ENCODE results near the gene PHF21A.

Gene PHF21A

GRCh38 chr11:45927684-45928413, 193.4 kb downstream of the PHF21A start:
- no peak for TF ChIP-seq GATA3 (IDR thresholded peaks at IDR 0.05; ENCODE audit: low read depth, low read length)
- no peak for TF ChIP-seq GATA2 (IDR thresholded peaks at IDR 0.05; ENCODE audit: low read depth, low read length)

- TF ChIP-seq GATA3 (IDR thresholded peaks at IDR 0.05; ENCODE audit: low read depth, low read length) (no peak), GATA2 (IDR thresholded peaks at IDR 0.05; ENCODE audit: low read depth, low read length) (no peak)
These were observed 193.9 kb downstream of the PHF21A start for GRCh38 chr11:45927332-45927683.

GRCh38 chr11:45926536-45927331, 194.5 kb downstream of the PHF21A start:
- TF ChIP-seq GATA3 (IDR thresholded peaks at IDR 0.05; ENCODE audit: low read depth, low read length) = no peak
- TF ChIP-seq GATA2 (IDR thresholded peaks at IDR 0.05; ENCODE audit: low read depth, low read length) = no peak

- no peak for TF ChIP-seq GATA3 (IDR thresholded peaks at IDR 0.05; ENCODE audit: low read depth, low read length)
- no peak for TF ChIP-seq GATA2 (IDR thresholded peaks at IDR 0.05; ENCODE audit: low read depth, low read length)
These were observed 195.3 kb downstream of the PHF21A start for GRCh38 chr11:45926001-45926401.

- TF ChIP-seq GATA3 (IDR thresholded peaks at IDR 0.05; ENCODE audit: low read depth, low read length) (no peak), GATA2 (IDR thresholded peaks at IDR 0.05; ENCODE audit: low read depth, low read length) (no peak)
These were observed 195.7 kb downstream of the PHF21A start for GRCh38 chr11:45925550-45925949.

- no peak for TF ChIP-seq GATA3 (IDR thresholded peaks at IDR 0.05; ENCODE audit: low read depth, low read length)
These were observed 196.3 kb downstream of the PHF21A start for GRCh38 chr11:45924927-45925326.

GRCh38 chr11:45924036-45924915, 197.0 kb downstream of the PHF21A start:
- TF ChIP-seq GATA3 (IDR thresholded peaks at IDR 0.05; ENCODE audit: low read depth, low read length) (no peak), GATA2 (IDR thresholded peaks at IDR 0.05; ENCODE audit: low read depth, low read length) (no peak)

GRCh38 chr11:45922425-45923082, 198.7 kb downstream of the PHF21A start, which contains the start of gene LARGE2:
LARGE2 (plus strand) TSS chr11:45922656; CDS start chr11:45922883, 227 bp downstream.
- TF ChIP-seq GATA2 (IDR thresholded peaks at IDR 0.05; ENCODE audit: low read depth, low read length) = no peak
- no peak for TF ChIP-seq GATA3 (IDR thresholded peaks at IDR 0.05; ENCODE audit: low read depth, low read length)

- TF ChIP-seq GATA3 (IDR thresholded peaks at IDR 0.05; ENCODE audit: low read depth, low read length) (no peak), GATA2 (IDR thresholded peaks at IDR 0.05; ENCODE audit: low read depth, low read length) (no peak)
These were observed 199.5 kb downstream of the PHF21A start for GRCh38 chr11:45921561-45922424.

GRCh38 chr11:45920531-45921477, 200.4 kb downstream of the PHF21A start:
- TF ChIP-seq GATA2 (IDR thresholded peaks at IDR 0.05; ENCODE audit: low read depth, low read length) = no peak
- TF ChIP-seq GATA3 (IDR thresholded peaks at IDR 0.05; ENCODE audit: low read depth, low read length) = no peak

- TF ChIP-seq GATA3 (IDR thresholded peaks at IDR 0.05; ENCODE audit: low read depth, low read length) (no peak), GATA2 (IDR thresholded peaks at IDR 0.05; ENCODE audit: low read depth, low read length) (no peak)
These were observed 201.3 kb downstream of the PHF21A start for GRCh38 chr11:45919806-45920530.
